Measurements from ENCODE around the gene BRI3BP. TPM values are rescaled to one million over a fixed set of nuclear protein-coding genes. Genes with fewer than 3 reads are reported as not detected.

Gene BRI3BP
- total RNA-seq, 4 donors from 2014 or later, result 9.1 to 25.0 (median 17.7) TPM

- no peak overlapping the region for H3K27ac ChIP-seq
- H3K27me3 ChIP-seq, result no peaks in the 10 kb centered on the region
- TF ChIP-seq EP300 (IDR thresholded peaks at IDR 0.05), result no peak
- TF ChIP-seq POLR2AphosphoS5 (IDR thresholded peaks at IDR 0.05), result no peak
- no peak for TF ChIP-seq POLR2A (IDR thresholded peaks at IDR 0.05)
- TF ChIP-seq CTCF (IDR thresholded peaks at IDR 0.05), result no peak
- DNase-seq (ENCODE audit: low spot score in 2 of 2), result no peak
- peaks cover 85% of the 10 kb centered on the region for H3K36me3 ChIP-seq
- H3K9me3 ChIP-seq, result no peaks in the 10 kb centered on the region
- WGBS, result 91% methylated on average over 9 of the region's 12 CpGs
- no peaks in the 10 kb centered on the region for H3K4me1 ChIP-seq
- no peak overlapping the region for H3K4me3 ChIP-seq
Measured at GRCh38 chr12:124949066-124949465, 44.4 kb upstream of the BRI3BP start.

- peaks cover 92% of the 10 kb centered on the region for H3K36me3 ChIP-seq
- WGBS, result 94% methylated on average over 29 of the region's 47 CpGs
- no peak for DNase-seq (ENCODE audit: low spot score in 2 of 2)
- H3K4me3 ChIP-seq, result no peak overlapping the region
- no peaks in the 10 kb centered on the region for H3K4me1 ChIP-seq
- no peak overlapping the region for H3K27ac ChIP-seq
- H3K9me3 ChIP-seq, result no peaks in the 10 kb centered on the region
- TF ChIP-seq POLR2A (IDR thresholded peaks at IDR 0.05), result no peak
- no peak for TF ChIP-seq EP300 (IDR thresholded peaks at IDR 0.05)
- TF ChIP-seq POLR2AphosphoS5 (IDR thresholded peaks at IDR 0.05), result no peak
- H3K27me3 ChIP-seq, result no peaks in the 10 kb centered on the region
Measured at GRCh38 chr12:124949779-124950728, 43.4 kb upstream of the BRI3BP start.

GRCh38 chr12:124952295-124952694 is 41.1 kb upstream of the BRI3BP start:
- Histone ChIP-seq H3K27ac (no peak overlapping the region), H3K27me3 (no peaks in the 10 kb centered on the region), H3K36me3 (peaks cover 100% of the 10 kb centered on the region), H3K4me3 (no peak overlapping the region), H3K4me1 (no peaks in the 10 kb centered on the region), H3K9me3 (no peaks in the 10 kb centered on the region)
- WGBS, result 98% methylated on average over 6 of the region's 17 CpGs
- DNase-seq (ENCODE audit: low spot score in 2 of 2), result no peak
- TF ChIP-seq POLR2AphosphoS5 (IDR thresholded peaks at IDR 0.05) (no peak), POLR2A (IDR thresholded peaks at IDR 0.05) (no peak), EP300 (IDR thresholded peaks at IDR 0.05) (no peak), CTCF (IDR thresholded peaks at IDR 0.05) (no peak)

GRCh38 chr12:124952801-124953200 is 40.6 kb upstream of the BRI3BP start:
- no peak for DNase-seq (ENCODE audit: low spot score in 2 of 2)
- Histone ChIP-seq H3K36me3 (peaks cover 99% of the 10 kb centered on the region), H3K27ac (no peak overlapping the region), H3K27me3 (no peaks in the 10 kb centered on the region), H3K9me3 (no peaks in the 10 kb centered on the region), H3K4me1 (no peaks in the 10 kb centered on the region), H3K4me3 (no peak overlapping the region)
- 75% methylated on average over 8 of the region's 8 CpGs for WGBS
- no peak for TF ChIP-seq POLR2A (IDR thresholded peaks at IDR 0.05)
- TF ChIP-seq POLR2AphosphoS5 (IDR thresholded peaks at IDR 0.05), result no peak
- TF ChIP-seq EP300 (IDR thresholded peaks at IDR 0.05), result no peak
- TF ChIP-seq CTCF (IDR thresholded peaks at IDR 0.05), result no peak

GRCh38 chr12:124953689-124954405 is 39.6 kb upstream of the BRI3BP start:
- DNase-seq (ENCODE audit: low spot score in 2 of 2), result no peak
- Histone ChIP-seq H3K4me3 (no peak overlapping the region), H3K27me3 (no peaks in the 10 kb centered on the region), H3K36me3 (peaks cover 96% of the 10 kb centered on the region), H3K4me1 (no peaks in the 10 kb centered on the region), H3K9me3 (no peaks in the 10 kb centered on the region), H3K27ac (no peak overlapping the region)
- TF ChIP-seq POLR2AphosphoS5 (IDR thresholded peaks at IDR 0.05) (no peak), POLR2A (IDR thresholded peaks at IDR 0.05) (no peak), CTCF (IDR thresholded peaks at IDR 0.05) (no peak)
- whole genome bisulfite sequencing, result 94% methylated on average over 22 of the region's 32 CpGs
